Neural cell (in vitro differentiated cells): ENCODE measurements around the gene SHMT2. TPM values are rescaled to one million over a fixed set of nuclear protein-coding genes. Genes with fewer than 3 reads are reported as not detected.

ENCODE experiments used
- H2AFZ ChIP-seq: fragments of 200-600, 300-800 bp; sonication (generic), shearing (Covaris generic); 2 replicates; pipeline ENCODE4 v1.6.0; 2014; ENCODE audit warnings: low read depth, mild to moderate bottlenecking, antibody characterized with exemption, low read length, moderate library complexity
- H3F3A ChIP-seq: fragments of 200-600 bp; shearing (Covaris generic); 2 replicates; pipeline ENCODE4 v1.6.1; 2016; ENCODE audit warnings: mild to moderate bottlenecking, moderate library complexity, mixed read lengths, antibody characterized with exemption, low read length; ENCODE audit not compliant: insufficient read depth, poor library complexity, severe bottlenecking
- H3K27ac ChIP-seq: fragments of 200-600, 300-800 bp; sonication (generic), shearing (Covaris generic); 2 replicates; pipeline ENCODE4 v1.5.1; 2014; ENCODE audit warnings: mild to moderate bottlenecking, low read length, moderate library complexity
- H3K27me3 ChIP-seq: fragments of 300-800, 200-600 bp; sonication (generic), shearing (Covaris generic); 2 replicates; pipeline ENCODE4 v1.6.0; 2014; ENCODE audit warnings: mild to moderate bottlenecking, low read depth, low read length, moderate library complexity; ENCODE audit not compliant: insufficient read depth
- H3K36me3 ChIP-seq: fragments of 300-800, 200-600 bp; sonication (generic), shearing (Covaris generic); 2 replicates; pipeline ENCODE4 v1.5.1; 2014; ENCODE audit warnings: mild to moderate bottlenecking, antibody characterized with exemption, low read length, moderate library complexity; ENCODE audit not compliant: insufficient read depth
- H3K4me2 ChIP-seq: fragments of 300-800, 200-600 bp; sonication (generic), shearing (Covaris generic); 2 replicates; pipeline ENCODE4 v1.6.0; 2014; ENCODE audit warnings: mild to moderate bottlenecking, low read length
- H3K4me3 ChIP-seq: fragments of 300-800, 200-600 bp; sonication (generic), shearing (Covaris generic); 2 replicates; pipeline ENCODE4 v1.5.1; 2014; ENCODE audit warnings: mild to moderate bottlenecking, low read length, moderate library complexity
- H3K79me2 ChIP-seq: fragments of 200-600 bp; shearing (Covaris generic); replicated peaks from 2 replicates; pipeline ENCODE4 v1.6.0; 2014; ENCODE audit warnings: mild to moderate bottlenecking, low read length, moderate library complexity; ENCODE audit not compliant: insufficient read depth
- H3K9ac ChIP-seq: fragments of 300-800, 200-600 bp; sonication (generic), shearing (Covaris generic); 2 replicates; pipeline ENCODE4 v1.6.1; 2016; ENCODE audit warnings: mild to moderate bottlenecking, low read length, mixed read lengths
- H3K9me2 ChIP-seq: fragments of 200-600 bp; shearing (Covaris generic); 2 replicates; pipeline ENCODE4 v1.6.1; 2016; ENCODE audit warnings: mild to moderate bottlenecking, low read length, mixed read lengths; ENCODE audit not compliant: insufficient read depth
- H3K9me3 ChIP-seq: fragments of 200-600, 300-800 bp; sonication (generic), shearing (Covaris generic); 2 replicates; pipeline ENCODE4 v1.6.1; 2016; ENCODE audit warnings: mild to moderate bottlenecking, mixed run types, low read length, moderate library complexity, mixed read lengths
- H4K20me1 ChIP-seq: fragments of 200-600 bp; shearing (Covaris generic); 2 replicates; pipeline ENCODE4 v1.6.1; 2016; ENCODE audit warnings: mild to moderate bottlenecking, mixed run types; ENCODE audit not compliant: insufficient read depth
- CTCF ChIP-seq: fragments of 450-650 bp; IDR thresholded peaks from 2 replicates; pipeline ENCODE4 v1.5.1; 2014; ENCODE audit warnings: antibody characterized with exemption, mild to moderate bottlenecking, moderate library complexity; ENCODE audit not compliant: poor library complexity, severe bottlenecking
- EP300 ChIP-seq: fragments of 450-650 bp; conservative IDR thresholded peaks from 2 replicates; pipeline ENCODE4 v1.6.1; 2014; ENCODE audit warnings: antibody characterized with exemption, mild to moderate bottlenecking, moderate library complexity; ENCODE audit not compliant: poor library complexity, severe bottlenecking
- EZH2 ChIP-seq: fragments of 200-600, 300-800 bp; shearing (Covaris generic), sonication (generic); IDR thresholded peaks from 2 replicates; pipeline ENCODE4 v1.6.1; 2014; ENCODE audit warnings: antibody characterized with exemption, low read length, borderline replicate concordance, mild to moderate bottlenecking; ENCODE audit not compliant: insufficient read depth, poor library complexity, severe bottlenecking
- MXI1 ChIP-seq: fragments of 450-650 bp; conservative IDR thresholded peaks from 2 replicates; pipeline ENCODE4 v1.6.1; 2014; ENCODE audit warnings: antibody characterized with exemption, mild to moderate bottlenecking; ENCODE audit not compliant: poor library complexity, severe bottlenecking
- POLR2AphosphoS5 ChIP-seq: IDR thresholded peaks from 2 replicates; pipeline ENCODE4 v1.6.1; 2012
- RAD21 ChIP-seq: fragments of 450-650 bp; conservative IDR thresholded peaks from 2 replicates; pipeline ENCODE4 v1.6.1; 2014; ENCODE audit warnings: antibody characterized with exemption, mild to moderate bottlenecking, moderate library complexity
- REST ChIP-seq: IDR thresholded peaks from 2 replicates; pipeline ENCODE4 v1.6.1; 2012; ENCODE audit warnings: borderline replicate concordance
- SMC3 ChIP-seq: fragments of 450-650 bp; conservative IDR thresholded peaks from 2 replicates; pipeline ENCODE4 v1.6.1; 2014; ENCODE audit warnings: antibody characterized with exemption, mild to moderate bottlenecking, moderate library complexity; ENCODE audit not compliant: poor library complexity
- TAF1 ChIP-seq: IDR thresholded peaks from 2 replicates; pipeline ENCODE4 v1.6.1; 2012; ENCODE audit warnings: low read depth
- polyA plus RNA-seq: library from polyadenylated mRNA; depleted of rRNA; stranded (reverse); fragments of >200 nt; gene quantifications from 2 replicates; pipeline ENCODE4 v1.2.3, GENCODE V29; 2014

SHMT2 gene
- polyA plus RNA-seq, 1 donor from 2014 or later, result 38.2 TPM

GRCh38 chr12:57237932-57238853, 8.7 kb downstream of the SHMT2 start:
- Histone ChIP-seq H3K9me3 (no peaks in the 10 kb centered on the region), H2AFZ (no peak overlapping the region), H3K27me3 (peaks cover 60% of the 10 kb centered on the region), H4K20me1 (no peaks in the 10 kb centered on the region), H3K4me2 (peak overlapping the region; percentile 51), H3K4me3 (peak overlapping the region; percentile 79), H3K27ac (peak overlapping the region; percentile 20), H3K79me2 (no peaks in the 10 kb centered on the region), H3K36me3 (no peaks in the 10 kb centered on the region), H3F3A (no peaks in the 10 kb centered on the region), H3K9me2 (no peaks in the 10 kb centered on the region), H3K9ac (peak overlapping the region; percentile 60)
- TF ChIP-seq EZH2 (no peak), EP300 (no peak), POLR2AphosphoS5 (no peak), MXI1 (no peak), SMC3 (no peak), REST (no peak), CTCF (no peak), TAF1 (no peak), RAD21 (no peak)

- TF ChIP-seq RAD21, result peak; percentile 79
- no peak for TF ChIP-seq POLR2AphosphoS5
- TF ChIP-seq REST, result no peak
- TF ChIP-seq CTCF, result peak; percentile 100
- peak; percentile 25 for TF ChIP-seq MXI1
- peak; percentile 62 for TF ChIP-seq TAF1
- TF ChIP-seq SMC3, result peak; percentile 77
- Histone ChIP-seq H3K36me3 (no peaks in the 10 kb centered on the region), H3K9me2 (no peaks in the 10 kb centered on the region), H3K9me3 (no peaks in the 10 kb centered on the region), H3K79me2 (no peaks in the 10 kb centered on the region), H2AFZ (peak overlapping the region; percentile 46), H3K9ac (peak overlapping the region; percentile 98), H3K4me2 (peak overlapping the region; percentile 51), H4K20me1 (no peaks in the 10 kb centered on the region), H3K27ac (peak overlapping the region; percentile 92), H3F3A (no peaks in the 10 kb centered on the region), H3K4me3 (peak overlapping the region; percentile 79), H3K27me3 (peaks cover 68% of the 10 kb centered on the region)
Measured at GRCh38 chr12:57238854-57239554, 9.5 kb downstream of the SHMT2 start.
